ENCODE data around the gene NAT8.
"Not testable (repeated sequence)": the region's sequence is repeated elsewhere in the genome, so short reads cannot be mapped to it uniquely, and the experiment has no call there.

The NAT8 gene

DNA sequence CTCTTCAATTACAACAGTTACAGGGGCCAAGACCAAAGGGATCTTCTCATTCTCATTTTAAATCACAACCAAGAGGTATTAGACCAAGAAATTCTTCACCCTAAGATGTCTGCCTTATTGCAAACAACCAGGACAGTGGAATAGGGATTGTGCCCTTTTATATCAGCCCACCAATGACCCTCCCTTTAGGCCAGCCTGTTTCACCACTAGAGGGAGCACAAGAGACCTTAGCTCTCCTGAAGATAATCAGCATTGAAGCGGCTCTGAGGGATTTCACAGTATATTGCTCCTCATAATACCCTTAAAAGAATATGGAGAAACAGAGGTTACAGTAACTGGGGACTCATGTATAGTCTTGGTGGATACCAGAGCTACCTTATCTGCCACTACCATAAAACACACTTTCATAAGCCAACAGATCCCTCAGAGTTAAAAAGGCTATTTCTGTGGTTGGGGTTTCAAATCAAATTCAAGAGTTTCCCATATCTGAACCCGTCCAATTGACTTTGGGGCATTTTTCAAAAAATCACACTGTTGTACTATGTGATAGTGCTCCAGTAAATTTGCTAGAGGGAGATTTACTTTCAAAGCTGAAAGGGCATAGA is 11.5 kb downstream of the NAT8 start:
- not testable (repeated sequence) for DNase-seq

DNA sequence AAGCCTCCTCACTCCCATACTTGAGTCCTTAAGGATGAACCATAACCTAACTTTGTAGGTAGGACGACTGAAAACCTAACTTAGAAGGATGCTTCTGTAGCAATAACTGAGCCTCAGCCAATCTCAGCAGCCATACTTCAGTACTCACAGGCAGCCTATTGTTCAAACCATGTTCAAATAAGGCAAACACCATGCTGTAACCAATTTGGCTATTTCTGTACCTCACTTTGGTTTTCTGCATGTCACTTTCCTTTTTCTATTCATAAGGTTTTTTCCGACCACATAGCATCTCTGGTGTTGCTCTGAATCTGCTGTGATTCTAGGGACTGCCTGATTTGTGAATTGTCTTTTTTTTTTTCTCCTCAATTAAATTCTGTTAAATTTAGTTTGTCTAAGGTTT is 13.7 kb downstream of the NAT8 start:
- DNase-seq, result not testable (repeated sequence)

DNA sequence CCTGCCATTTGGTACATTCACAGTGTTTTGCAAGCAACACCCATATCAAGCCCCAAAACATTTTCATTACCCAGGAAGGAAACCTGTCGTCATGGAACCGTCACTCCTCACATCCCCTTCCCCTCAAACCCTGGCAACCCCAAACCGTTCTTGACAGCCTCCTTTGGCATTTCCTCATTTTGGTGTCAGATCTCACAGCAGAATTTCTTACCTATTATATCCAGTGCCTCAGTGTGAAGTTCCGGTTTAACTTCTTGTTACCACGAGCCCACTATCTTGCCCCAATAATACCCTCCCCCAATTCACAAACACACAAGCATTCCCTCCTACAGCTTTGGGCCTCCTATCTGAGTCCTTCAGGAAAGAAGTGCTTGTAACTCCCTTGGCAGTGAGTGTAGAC is 16.0 kb downstream of the NAT8 start:
- DNase-seq, result not testable (repeated sequence)

DNA sequence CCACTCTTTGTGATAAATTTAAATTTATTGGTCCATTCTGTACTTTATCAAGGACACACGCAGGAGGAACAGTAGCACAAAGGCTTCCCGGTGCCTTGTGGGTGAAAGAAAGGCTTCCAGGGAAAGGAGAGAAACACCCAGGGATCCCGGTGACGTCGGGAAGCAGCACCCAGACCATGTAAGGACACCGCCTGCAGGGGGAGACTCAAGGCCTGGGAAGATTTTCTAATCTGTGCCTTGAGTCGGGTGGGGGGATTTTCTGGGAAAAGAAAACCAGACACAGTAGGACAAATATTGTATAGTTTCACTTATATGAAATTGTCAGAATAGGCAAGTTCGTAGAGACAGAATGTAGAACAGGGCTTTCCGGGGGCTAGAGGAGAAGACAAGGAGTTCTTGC is 17.6 kb downstream of the NAT8 start:
- DNase-seq, result not testable (repeated sequence)

DNA sequence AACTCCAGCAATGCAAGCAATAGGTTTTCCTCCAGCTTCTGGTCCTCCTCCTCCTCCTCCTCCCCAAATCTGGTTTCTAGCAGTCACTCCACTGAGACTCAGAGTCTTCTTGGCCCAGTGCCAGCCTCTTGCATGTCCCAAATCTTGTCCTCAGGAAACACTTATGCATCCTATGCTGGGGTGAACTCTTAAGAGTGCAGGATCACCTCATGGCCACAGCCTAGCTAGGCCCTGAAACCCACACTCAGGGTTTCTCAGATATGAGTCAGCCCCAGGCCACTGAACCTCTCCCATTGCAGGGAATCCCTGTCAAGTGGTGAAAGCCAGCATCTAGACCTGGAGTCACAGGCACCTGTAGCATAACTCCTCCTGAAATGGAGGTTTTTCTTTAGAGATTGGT is 18.2 kb downstream of the NAT8 start:
- not testable (repeated sequence) for DNase-seq

DNA sequence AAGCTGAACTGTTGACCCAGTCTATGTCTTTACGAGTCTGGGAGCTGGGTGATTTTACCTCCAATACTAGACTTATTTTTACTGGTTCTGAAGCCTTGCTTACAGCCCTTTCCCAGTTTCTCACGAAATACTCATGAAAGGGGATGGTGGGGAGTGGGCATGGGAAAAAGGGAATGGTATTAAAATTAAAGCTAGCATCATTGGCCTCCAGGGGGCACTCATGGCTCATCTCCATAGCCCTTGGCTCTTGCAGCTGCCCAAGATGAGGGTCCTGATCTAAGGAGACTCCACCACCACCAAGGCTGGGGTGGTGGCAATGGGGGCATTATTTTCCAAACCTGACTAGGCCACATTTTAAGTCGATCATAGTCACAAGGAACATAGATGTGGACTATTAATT is 22.3 kb downstream of the NAT8 start:
- DNase-seq, result not testable (repeated sequence)

DNA sequence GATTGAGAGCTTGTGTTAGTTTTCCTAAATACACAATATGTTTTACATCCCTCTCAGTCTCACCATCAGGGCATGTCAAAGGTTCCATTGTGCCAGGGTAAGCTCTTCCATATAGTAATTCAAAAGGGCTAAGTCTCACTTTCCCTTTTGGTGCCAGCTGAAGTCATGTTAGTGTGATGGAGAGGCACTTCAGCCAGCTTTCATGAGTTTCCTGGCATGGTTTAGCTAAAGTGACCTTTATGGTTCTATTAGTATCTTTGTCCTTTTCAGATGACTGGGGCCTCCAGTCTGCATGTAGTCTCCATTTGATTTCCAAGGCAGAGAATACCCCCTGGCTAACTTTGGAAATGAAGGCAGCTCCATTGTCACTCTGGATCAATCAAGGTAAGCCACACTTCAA is 27.2 kb downstream of the NAT8 start:
- DNase-seq, result no peak

DNA sequence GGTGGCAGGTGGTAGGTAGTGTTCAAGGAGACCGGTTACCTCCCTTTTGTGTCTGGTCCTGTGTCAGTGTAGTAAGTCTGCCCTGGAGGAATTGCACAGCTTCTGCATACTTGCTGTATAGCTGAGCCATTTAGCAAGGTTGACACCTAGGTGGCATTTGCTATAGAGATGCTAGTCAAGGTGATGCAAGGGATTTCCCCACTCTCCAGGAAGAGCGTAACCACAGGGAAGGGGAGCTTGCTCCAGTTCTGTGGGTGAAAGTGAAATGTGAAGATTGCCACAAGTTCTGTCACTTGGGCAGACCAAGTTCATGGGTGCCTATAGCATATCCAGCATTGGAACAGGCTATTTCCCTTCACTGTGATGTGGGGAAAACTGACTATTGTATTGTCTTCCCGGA is 28.1 kb downstream of the NAT8 start:
- DNase-seq, result no peak

DNA sequence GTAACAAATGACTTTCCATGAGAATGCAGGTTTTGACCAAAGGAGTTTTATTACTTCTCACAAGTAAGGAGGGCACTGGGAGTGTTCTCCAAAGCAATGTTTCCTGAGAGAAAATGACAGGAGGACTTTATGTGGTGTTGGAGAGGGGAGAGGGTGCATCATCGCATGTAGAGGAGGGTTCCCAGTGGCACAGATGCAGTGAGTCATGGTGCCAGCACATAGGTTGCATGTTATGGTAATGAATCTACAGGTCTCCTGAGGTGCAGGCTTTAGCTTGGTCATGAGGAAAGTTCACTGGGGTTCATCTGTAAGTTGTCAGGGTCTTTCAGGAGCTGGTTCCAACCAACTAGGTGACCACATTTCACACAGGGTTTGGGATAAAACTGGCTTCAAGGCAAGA is 30.4 kb downstream of the NAT8 start:
- DNase-seq, result no peak

DNA sequence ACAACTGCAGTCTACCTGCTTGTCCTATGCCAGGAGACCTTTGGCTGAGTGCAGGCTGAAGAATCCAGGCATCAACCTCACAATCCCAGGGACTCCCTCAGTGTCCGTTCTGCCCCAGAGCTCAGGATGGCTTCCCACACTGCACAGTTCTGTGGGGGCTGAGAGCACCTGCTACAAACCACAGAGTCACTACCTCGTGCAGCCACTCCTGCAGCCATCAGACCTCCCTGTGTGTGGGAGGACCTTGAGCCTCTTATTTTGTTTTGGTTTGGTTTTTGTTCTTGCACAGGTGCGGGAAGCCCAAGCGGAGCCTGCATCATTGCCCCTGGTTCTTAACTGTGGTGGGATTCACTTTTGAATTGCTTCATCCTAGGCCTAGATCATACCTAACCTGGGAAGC is 31.0 kb downstream of the NAT8 start:
- DNase-seq, result no peak

DNA sequence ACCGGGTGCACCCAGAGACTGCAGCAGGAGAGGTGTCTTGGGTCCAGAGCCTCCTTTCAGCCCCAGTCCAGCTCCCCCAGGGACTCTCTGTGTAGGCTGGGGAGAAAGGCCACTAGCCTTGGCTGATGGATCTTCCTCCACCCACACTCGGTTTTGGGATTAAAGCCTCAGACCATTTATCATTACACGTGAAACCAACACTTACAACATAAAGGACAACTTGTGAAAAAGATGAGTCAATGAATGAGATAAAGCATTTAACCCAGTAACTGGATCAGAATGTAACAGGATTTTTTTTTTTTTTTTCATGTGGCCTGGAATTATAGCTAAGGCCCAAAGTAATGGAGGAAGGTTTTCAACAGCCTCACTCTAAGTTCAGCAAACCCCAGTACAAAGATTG is 32.1 kb downstream of the NAT8 start:
- DNase-seq, result no peak

DNA sequence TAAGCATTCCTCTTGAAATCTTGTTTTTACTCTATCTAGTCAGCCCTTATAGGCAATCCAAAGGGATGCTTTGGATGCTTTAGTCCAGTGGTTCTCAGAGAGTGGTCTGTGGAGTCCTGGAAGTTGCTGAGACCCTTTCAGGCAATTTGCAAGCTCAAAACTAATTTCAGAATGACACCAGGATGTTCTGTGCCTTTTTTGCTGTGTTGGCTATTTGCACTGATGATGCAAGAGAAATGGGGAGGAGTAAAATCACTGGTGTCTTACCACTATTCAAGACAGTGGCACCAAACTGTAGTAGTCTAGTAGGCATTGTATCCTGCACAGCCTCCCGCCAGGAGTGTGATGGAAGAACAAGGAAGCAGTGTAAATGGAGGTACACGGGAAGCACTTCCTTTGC is 37.6 kb downstream of the NAT8 start:
- not testable (repeated sequence) for DNase-seq

DNA sequence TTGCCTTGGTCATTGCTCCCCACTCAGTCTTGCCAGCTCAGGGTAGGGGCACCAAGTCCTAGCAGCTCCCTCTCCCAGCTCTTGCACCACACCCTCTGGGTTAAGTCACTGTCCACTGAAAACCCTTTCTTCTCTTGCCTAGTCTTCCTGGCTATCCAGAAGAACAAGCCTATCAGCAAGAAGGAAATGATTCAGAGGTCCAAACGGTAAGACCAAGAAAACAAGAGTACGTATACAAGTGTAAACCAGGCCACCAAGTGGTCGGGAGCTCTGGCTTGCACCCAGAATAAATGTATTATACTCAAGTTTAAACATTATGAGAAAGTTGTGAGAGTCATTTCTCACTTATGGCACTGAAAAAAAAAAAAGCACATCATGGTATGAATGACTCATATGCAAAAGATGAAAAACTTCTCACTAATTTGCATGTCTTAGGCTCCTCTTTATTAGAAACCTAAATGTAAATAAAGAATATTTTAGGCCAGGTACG is 39.1 kb downstream of the NAT8 start:
- DNase-seq, result not testable (repeated sequence)

DNA sequence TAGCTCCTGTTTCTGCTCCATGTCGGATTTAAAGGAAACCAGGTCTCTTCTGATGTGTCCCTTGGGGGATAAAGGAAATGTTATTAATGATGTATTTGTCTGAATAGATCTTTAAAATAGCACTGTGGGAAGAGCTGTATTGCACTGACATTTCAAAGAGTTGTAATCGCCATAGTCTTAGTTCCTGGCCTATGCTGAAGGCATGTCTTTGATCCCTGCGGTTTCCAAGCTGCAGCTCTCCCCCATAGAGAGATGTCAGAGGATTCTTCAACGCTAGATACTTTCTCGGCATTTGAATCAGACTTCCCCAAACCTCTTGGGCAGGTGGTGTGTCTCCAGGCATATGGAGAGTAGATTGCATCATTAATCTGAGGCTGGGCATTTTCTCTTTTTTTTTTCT is 40.4 kb downstream of the NAT8 start:
- no peak for DNase-seq

DNA sequence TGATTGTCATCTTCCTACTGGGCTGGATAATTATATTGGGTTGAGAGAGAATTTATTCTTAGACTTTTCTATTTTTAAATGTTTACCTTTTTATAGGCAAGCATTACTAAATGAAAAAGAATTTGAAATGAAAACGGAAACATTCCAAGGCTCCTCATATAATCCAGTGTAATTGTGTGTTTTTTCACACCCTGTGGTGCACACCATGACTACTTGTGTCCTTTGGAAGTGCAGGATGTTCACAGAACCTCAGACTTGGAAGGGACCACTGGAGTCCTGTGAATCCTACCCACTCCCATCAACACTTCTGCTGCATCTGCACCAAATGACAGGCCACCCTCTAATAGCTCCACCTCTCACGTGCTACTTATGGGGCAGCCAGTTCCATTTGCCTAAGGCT is 48.0 kb downstream of the NAT8 start:
- no peak for DNase-seq

DNA sequence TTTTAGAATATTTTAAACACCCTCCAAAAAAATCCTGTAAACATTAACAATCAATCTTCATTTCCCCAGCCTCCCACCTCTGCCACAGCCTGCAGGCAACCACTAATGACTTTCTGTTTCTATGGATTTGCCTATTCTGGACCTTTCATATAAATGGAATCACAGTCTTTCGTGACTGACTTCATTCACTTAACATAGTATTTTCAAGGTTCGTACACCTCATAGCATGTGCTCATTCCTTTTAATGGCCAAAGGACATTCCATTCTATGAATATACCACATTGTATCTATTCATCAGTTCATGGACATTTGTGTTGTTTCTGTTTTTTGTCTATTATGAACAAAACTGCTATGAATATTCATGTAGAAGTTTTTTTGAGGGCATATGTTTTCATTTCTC is 48.5 kb downstream of the NAT8 start:
- DNase-seq, result no peak
